ENCODE measurements around the gene AP4M1. TPM values are rescaled to one million over a fixed set of nuclear protein-coding genes. Genes with fewer than 3 reads are reported as not detected.

Gene AP4M1
- total and polyA plus RNA-seq, 9 of the 15 experiments (the other 6 are each of a cell fraction or from before 2014, with no cell fraction given), result 1.3 to 30.9 (median 14.1) TPM

- Histone ChIP-seq H3K4me2 (ENCODE audit: insufficient read depth, low read length) (peak within 1 kb of the TSS; percentile 95), H4K20me1 (replicated peaks; ENCODE audit: control insufficient read depth, insufficient read depth, low read length) (no peaks in the 10 kb centered on the region), H3K27ac (ENCODE audit: extremely low read depth, low read depth, low read length) (peak within 1 kb of the TSS; percentile 68), H3K9me1 (ENCODE audit: control insufficient read depth, insufficient read depth, low read length) (no peaks in the 10 kb centered on the region), H3K79me2 (ENCODE audit: control insufficient read depth, insufficient read depth, low read length) (peaks cover 18% of the 10 kb centered on the region), H3K4me1 (replicated peaks in 1 of 2; ENCODE audit: control insufficient read depth in 2 of 2, insufficient read depth in 2 of 2, low read length in 2 of 2) (peaks cover 14 to 37% of the 10 kb centered on the region in 2 experiments; a peak in 4 of 5 replicates), H3K36me3 (ENCODE audit: control insufficient read depth, insufficient read depth, low read length) (peaks cover 31% of the 10 kb centered on the region; the same call in 2 of the 3 replicates), H3K9me3 (replicated peaks; ENCODE audit: control insufficient read depth, insufficient read depth, low read depth, low read length) (no peaks in the 10 kb centered on the region), H2AFZ (ENCODE audit: low read depth, low read length) (peak within 1 kb of the TSS; percentile 98), H3K4me3 (peak within 1 kb of the TSS; percentile 87), H3K27me3 (ENCODE audit: control insufficient read depth in 2 of 2, insufficient read depth in 2 of 2, low read length in 2 of 2) (no peaks in the 10 kb centered on the region), H3K9ac (ENCODE audit: insufficient read depth in 1 of 2, low read depth in 2 of 2, low read length in 2 of 2) (peak within 1 kb of the TSS; percentile 77 to 93)
- ATAC-seq (peak; percentile 99), DNase-seq (ENCODE audit: extremely low read depth in 1 of 4, low spot score in 3 of 4) (peak; percentile 99 to 100 (median 100)), FAIRE-seq (peak; percentile 100)
- intact Hi-C loops (cut with micrococcal nuclease) (loop anchor here (1.0 kb wide), 1 partner anchor 42 kb away; no protein-coding TSS in a partner anchor), in situ Hi-C loops (cut with MboI) (no loop called here)
- 1% methylated on average over 43 of the region's 46 CpGs for WGBS (ENCODE audit: insufficient coverage, low coverage, missing lambda C conversion rate)
- CTCF ChIA-PET (ENCODE audit: low intra/inter-chr PET ratio), result no interaction called here
- BruUV-seq (replicated peaks), result no TSS peak
- POLR2A ChIA-PET, result interaction anchor here (0.6 to 1.6 kb wide), 13 partner anchors 8 to 371 kb away, joined by 3 to 13 read pairs (median 3); partner anchors contain the start of genes AP4M1, COPS6 and MCM7
- no peak for TF ChIP-seq ZNF766 (CRISPR knock-in tag; conservative IDR thresholded peaks at IDR 0.05)
- TF ChIP-seq NELFE (IDR thresholded peaks at IDR 0.05; ENCODE audit: insufficient read depth, insufficient read length), result no peak
- TF ChIP-seq ZBTB11 (CRISPR knock-in tag; IDR thresholded peaks at IDR 0.05), result peak in 1 of 3 experiments; percentile 72; a peak in 2 of 6 replicates
- 0 out of 2 replicates have a peak, but pooled peaks have one; percentile 11 for TF ChIP-seq ZKSCAN1 (IDR thresholded peaks at IDR 0.05; ENCODE audit: low read depth, low read length)
- peak; percentile 51; the same call in 1 of the 2 replicates for TF ChIP-seq HDAC2 (IDR thresholded peaks at IDR 0.05)
- 0 out of 4 replicates have a peak, but pooled peaks of 1 of the 2 experiments have one; percentile 53 for TF ChIP-seq TEAD1 (CRISPR knock-in tag; IDR thresholded peaks at IDR 0.05)
- TF ChIP-seq CREBBP (IDR thresholded peaks at IDR 0.05; ENCODE audit: low read depth, low read length), result no peak
- peak; percentile 92 for TF ChIP-seq ATF7 (IDR thresholded peaks at IDR 0.05)
- peak; percentile 65 to 82 for TF ChIP-seq E2F6 (IDR thresholded peaks at IDR 0.05; ENCODE audit: borderline replicate concordance in 1 of 2, extremely low read depth in 1 of 2, insufficient read depth in 1 of 2, insufficient read length in 1 of 2, low read depth in 1 of 2, low read length in 1 of 2, poor library complexity in 1 of 2, severe bottlenecking in 1 of 2)
- 0 out of 2 replicates have a peak, but pooled peaks have one; percentile 17 for TF ChIP-seq FOXP4 (CRISPR knock-in tag; IDR thresholded peaks at IDR 0.05; ENCODE audit: borderline replicate concordance)
- peak; percentile 99 for TF ChIP-seq SP1 (CRISPR knock-in tag; IDR thresholded peaks at IDR 0.05)
- no peak for TF ChIP-seq KLF6 (CRISPR knock-in tag; IDR thresholded peaks at IDR 0.05; ENCODE audit: borderline replicate concordance)
- TF ChIP-seq ZBED1 (IDR thresholded peaks at IDR 0.05), result peak; percentile 61; the same call in 1 of the 2 replicates
Measured at GRCh38 chr7:100148559-100149328, 47.3 kb downstream of the AP4M1 start, which contains the start of gene LAMTOR4. TSS of gene LAMTOR4 (plus strand) at chr7:100148918. CDS start at chr7:100148973, 55 bp downstream.

All from K562 (cell line).